Measurements from ENCODE around the gene POLG2.
"Not testable (repeated sequence)": the region's sequence is repeated elsewhere in the genome, so short reads cannot be mapped to it uniquely, and the experiment has no call there.

Gene POLG2

GRCh38 chr17:64437944-64438525 lies 58.8 kb downstream of the POLG2 start:
- DNase-seq, result no peak

- no peak for DNase-seq
These were observed 65.3 kb downstream of the POLG2 start for GRCh38 chr17:64431534-64431933.

- DNase-seq, result not testable (repeated sequence)
These were observed 66.8 kb downstream of the POLG2 start for GRCh38 chr17:64430036-64430435.

GRCh38 chr17:64428406-64428805 lies 68.4 kb downstream of the POLG2 start:
- DNase-seq, result no peak

All from NCI-H187 (cell line).